SU-DHL-6 (cell line): ENCODE data around the gene SOX1.

Source experiments
- CTCF ChIP-seq: fragments of 200-600 bp; sonication (generic); IDR thresholded peaks from one replicate; pipeline ENCODE4 v1.5.1; 2017; ENCODE audit warnings: antibody characterized with exemption, mild to moderate bottlenecking, low read length, moderate library complexity; ENCODE audit not compliant: insufficient read depth, poor library complexity, severe bottlenecking
- EZH2phosphoT487 ChIP-seq: fragments of 200-600 bp; sonication (generic), shearing (Covaris generic); conservative IDR thresholded peaks from 2 replicates; pipeline ENCODE4 v1.6.1; 2018; ENCODE audit warnings: mild to moderate bottlenecking, antibody characterized with exemption, low read length, moderate library complexity, mixed read lengths

GRCh38 chr13:112114391-112114790, 47.4 kb downstream of the SOX1 start:
- TF ChIP-seq CTCF (no peak), EZH2phosphoT487 (no peak)
